A673 (cell line): ENCODE results near the gene ETFA.

ENCODE experiments used
- CTCF ChIP-seq: fragments of 300-800, 200-600 bp; sonication (generic); conservative IDR thresholded peaks from 2 replicates; pipeline ENCODE4 v1.5.1; 2017; ENCODE audit warnings: low read depth, mild to moderate bottlenecking, antibody characterized with exemption, low read length, moderate library complexity, mixed read lengths
- EZH2 ChIP-seq: fragments of 200-600 bp; sonication (generic); IDR thresholded peaks from 2 replicates; pipeline ENCODE4 v1.6.1; 2017; ENCODE audit warnings: borderline replicate concordance, low read depth, mild to moderate bottlenecking, mixed read lengths, antibody characterized with exemption, low read length; ENCODE audit not compliant: poor library complexity, severe bottlenecking

- TF ChIP-seq CTCF, result no peak
- no peak for TF ChIP-seq EZH2
Observed at GRCh38 chr15:76209942-76210341, 101.3 kb downstream of the ETFA start.
